Glomerular visceral epithelial cell (primary cell): ENCODE measurements around the gene TMEM141.
"Not testable (repeated sequence)": the region's sequence is repeated elsewhere in the genome, so short reads cannot be mapped to it uniquely, and the experiment has no call there.

Experiments
- DNase-seq: peaks from one replicate; pipeline ENCODE4 v3.0.0-alpha.2; 2016; ENCODE audit errors: extremely low spot score

The TMEM141 gene

DNA sequence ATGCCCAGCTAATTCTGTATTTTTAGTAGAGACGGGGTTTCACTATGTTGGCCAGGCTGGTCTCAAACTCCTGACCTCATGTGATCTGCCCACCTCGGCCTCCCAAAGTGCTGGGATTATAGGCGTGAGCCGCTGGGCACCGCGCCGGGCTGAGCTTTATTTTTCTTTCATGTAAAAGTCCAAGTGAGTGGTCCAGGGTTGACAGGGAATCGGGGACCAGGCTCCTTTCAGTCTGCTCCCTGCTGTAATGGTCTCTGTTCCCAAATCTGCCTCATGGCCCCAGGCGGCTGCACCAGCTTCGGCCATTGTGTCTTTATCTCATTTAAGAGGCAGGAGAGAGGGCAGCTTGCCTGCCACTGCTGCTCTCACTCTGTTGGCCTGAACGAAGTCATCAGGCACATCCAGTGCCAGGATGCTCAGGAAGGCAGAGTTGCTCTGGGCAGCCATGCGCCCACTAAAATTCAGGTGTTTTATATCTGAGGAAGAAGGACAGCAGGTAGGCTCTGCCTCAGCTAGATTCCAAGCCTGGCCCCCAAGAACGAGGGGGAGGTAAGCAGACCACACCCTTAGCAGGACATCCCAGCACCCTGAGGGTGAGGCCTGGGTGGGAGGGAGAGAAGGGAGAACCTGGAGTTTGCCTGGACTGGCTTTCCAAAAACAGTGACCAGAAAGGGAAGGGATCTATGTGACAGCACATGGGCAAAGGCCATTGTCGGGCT lies 3.3 kb downstream of the TMEM141 start:
- DNase-seq = no peak

DNA sequence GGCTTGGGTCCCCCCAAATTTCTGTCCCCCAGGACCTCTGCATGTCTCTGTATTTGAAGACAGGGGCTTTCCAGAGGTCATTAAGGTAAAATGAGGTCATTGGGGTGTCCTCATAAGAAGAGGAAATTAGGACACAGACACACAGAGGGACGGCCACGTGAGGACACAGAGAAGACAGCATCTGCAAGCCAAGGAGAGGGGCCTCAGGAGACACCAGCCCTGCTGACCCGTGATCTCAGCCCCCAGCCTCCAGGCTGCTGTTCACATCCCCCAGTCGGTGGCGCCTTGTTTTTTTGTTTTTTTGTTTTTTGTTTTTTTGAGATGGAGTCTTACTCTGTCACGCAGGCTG lies 3.8 kb downstream of the TMEM141 start:
- no peak for DNase-seq

DNA sequence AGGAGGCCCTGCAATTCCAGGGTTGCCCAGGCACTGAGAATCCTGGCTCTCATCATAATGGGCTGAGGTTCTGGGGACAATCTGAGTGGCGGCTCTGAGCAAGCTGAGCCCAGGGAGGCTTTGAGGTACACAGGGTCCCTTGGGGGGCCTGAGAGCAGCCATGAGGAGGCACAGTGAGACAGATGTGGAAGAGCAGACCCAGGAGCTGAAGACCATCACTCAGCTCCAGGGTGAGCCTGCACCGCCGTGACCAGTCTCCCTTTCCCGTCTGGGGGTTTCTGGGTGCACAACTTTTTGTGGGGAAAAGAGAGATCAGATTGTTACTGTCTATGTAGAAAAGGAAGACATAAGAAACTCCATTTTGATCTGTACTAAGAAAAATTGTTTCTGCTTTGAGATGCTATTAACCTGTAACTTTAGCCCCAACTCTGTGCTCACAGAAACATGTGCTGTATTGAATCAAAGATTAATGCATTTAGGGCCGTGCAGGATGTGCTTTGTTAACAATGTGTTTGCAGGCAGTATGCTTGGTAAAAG lies 5.2 kb downstream of the TMEM141 start, which contains the start of gene CCDC183:
CCDC183 (plus strand) TSS at position 101 of the 537 bp plus-strand sequence; CDS start at position 161, 60 bp downstream.
- no peak for DNase-seq

DNA sequence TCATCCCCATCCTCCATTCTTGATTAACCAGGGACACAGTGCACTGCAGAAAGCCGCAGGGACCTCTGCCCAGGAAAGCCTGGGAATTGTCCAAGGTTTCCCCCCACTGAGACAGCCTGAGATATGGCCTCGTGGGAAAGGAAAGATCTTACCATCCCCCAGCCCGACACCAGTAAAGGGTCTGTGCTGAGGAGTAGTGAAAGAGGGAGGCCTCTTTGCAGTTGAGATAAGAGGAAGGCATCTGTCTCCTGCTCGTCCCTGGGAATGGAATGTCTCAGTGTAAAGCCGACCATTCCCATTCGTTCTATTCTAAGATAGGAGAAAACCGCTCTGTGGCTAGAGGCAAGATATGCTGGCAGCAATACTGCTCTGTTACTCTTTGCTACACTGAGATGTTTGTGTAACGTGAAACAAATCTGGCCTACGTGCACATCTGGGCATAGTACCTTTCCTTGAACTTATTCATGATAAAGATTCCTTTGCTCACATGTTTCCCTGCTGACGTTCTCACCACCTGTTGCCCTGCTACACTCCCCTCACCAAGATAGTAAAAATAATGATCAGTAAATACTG lies 5.7 kb downstream of the TMEM141 start:
- DNase-seq = not testable (repeated sequence)

DNA sequence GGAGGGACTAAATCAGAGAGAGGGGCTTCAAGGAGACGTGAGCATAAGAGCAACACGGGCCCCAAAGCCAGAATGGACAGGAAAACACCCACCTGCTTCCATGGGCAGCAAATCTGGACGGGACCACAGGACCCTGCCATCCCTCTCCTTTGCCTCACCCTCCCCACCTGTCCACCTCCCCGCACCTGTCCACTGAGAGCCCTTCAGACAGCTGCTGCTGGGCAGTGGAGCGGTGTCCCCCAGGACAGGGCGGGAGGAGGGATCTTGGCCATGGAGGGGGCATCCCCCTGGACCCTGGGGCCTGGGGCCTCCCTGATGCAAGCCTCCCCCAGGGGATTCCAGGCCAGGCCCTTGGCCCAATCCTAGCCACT lies 7.5 kb downstream of the TMEM141 start:
- DNase-seq = no peak

DNA sequence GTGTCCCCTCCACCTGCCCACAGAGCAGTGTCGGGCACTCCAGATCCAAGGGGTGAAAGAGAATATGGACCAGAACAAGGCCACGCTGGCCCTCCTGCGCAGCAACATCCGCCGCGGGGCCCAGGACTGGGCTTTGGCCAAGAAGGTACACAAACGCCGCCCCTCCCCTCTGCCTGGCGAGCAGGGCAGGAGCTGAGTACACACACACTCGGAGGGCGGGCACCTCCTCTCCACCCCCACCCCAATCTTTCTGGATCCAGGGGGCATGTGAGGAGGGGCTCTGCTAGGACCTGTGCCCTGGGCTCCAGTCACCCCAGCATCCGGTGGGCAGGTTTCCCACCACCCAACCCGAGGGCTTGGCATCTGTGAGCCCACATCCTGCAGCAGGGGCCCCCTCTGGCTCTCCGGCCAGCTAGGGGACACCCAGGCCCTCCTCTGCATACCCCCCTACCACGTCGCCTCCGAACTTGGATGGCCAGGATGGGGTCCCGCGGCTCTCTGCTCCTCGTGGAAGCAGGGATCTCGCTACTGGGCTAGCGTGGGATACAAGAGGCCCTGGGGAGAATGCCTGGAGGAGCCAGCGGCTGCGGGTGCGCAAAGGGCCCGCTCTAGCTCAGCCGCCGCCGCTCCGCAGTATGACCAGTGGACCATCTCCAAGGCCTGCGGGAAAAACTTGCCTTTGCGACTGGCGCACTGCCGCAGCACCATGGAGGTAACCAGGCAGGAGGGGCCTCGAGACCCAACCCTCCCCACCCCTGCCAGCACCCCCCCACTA lies 8.1 kb downstream of the TMEM141 start:
- DNase-seq = no peak

DNA sequence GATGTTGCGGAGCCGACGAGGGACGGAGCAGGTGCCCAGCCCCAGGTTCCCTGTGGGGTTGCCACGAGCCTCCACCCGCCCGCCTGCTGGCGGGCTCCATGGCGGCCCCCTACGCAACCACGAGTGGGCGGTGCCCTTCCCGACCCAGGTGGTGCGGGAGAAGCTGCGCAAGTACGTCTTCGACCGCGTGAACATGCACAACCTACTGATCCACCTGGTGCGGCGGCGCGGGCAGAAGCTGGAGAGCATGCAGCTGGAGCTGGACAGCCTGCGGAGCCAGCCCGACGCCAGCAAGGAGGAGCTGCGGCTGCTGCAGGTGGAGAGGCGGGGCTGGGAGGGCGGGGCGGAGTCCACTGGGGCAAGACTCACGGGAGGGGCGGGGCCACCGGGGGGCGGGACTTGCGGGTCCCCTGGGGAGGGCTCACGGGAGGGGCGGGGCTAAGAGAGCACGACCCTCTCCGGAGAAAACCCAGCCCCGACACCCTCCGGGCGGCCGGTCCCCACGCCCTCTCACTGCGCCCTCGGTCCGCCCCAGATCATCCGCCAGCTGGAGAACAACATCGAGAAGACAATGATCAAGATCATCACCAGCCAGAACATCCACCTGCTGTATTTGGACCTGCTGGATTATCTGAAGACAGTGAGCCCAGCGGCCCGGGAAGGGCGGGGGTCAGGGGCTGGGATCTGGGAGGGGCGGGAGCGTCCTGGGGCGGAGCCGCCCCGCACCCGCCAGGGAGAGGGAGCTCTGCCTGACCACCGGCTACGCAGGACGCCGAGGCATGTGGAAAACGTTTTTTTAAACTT lies 8.9 kb downstream of the TMEM141 start:
- peak; percentile 93 for DNase-seq

DNA sequence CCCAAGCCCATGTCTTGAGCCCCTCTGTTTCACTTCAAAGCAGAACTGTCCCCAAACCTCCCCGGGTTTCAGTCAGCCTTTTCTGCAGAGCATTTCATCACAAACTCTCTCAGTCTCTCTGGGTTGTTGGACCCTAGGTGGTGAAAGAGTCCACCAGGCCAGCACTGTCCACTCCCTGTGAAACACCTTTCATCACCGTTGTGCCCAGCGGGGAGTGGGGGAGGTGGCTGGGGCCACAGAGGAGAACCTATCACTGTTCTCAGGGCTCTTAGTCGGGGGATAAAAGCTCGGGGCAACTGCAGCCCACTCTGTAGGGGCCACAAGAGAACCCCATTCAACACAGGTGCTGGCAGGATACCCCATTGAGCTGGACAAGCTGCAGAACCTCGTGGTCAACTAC lies 11.2 kb downstream of the TMEM141 start:
- no peak for DNase-seq

DNA sequence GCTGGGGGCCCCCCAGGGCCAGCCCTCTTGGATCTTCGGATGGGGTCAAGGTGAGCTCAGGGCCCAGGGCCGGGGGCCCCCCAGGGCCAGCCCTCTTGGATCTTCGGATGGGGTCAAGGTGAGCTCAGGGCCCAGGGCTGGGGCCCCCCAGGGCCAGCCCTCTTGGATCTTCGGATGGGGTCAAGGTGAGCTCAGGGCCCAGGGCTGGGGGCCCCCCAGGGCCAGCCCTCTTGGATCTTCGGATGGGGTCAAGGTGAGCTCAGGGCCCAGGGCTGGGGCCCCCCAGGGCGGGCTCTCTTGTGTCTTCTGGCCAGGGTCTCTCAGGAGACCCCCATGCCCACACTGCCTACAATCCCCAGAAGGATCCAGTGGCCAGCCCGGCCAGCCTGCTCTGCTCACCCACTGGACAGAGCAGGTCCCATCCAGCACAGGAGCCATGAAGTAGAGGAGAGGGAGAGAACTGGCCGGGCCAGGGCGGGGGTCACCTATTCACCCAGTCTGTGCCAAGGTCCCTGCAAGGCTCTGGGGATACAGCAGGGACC lies 11.9 kb downstream of the TMEM141 start:
- not testable (repeated sequence) for DNase-seq

DNA sequence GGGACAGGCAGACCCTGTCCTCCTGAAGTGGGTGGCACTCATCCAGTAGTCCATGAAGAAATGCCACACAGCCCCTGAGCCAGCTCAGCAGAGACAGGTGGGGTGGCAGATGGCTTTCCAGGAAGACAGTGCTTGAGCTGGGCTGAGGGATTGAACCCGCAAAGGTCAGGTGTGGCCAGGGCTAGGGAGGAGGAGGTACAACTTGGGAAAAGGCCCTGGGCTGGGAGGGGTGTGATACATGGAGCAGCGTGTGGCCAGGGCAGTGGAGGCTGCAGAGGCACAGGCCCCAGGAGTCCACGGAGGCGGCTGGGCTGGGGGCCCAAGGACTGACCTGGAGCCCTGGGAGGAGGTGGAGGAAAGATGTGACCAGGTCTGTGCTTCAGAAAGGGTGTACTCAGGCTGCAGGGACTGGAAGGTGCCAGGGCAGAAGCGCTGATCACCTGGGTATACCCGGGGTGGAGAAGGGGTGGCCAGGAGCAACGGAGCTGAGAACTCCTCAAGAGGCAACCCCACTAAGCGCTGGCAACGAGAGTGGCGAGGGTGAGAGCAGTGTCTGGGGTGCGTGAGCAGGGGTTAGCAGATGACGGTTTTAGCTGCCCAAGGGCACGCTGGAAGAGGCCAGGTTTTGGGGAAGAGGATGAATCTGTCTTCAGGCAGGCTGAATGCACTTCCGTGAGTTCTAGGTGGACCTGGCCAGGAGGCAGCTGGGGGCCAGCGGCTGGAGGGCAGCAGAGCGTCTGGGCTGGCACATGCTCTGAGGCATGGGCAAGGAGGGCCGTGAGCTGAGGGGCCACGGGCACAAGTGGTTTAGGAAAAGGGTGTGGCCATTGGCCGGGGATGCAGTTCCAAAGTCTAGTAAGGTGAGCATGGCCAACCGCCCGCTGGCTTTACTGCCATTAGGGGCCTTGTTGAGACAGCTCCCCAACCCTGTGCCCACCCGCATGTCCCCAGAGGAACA lies 12.7 kb downstream of the TMEM141 start:
- DNase-seq = no peak

DNA sequence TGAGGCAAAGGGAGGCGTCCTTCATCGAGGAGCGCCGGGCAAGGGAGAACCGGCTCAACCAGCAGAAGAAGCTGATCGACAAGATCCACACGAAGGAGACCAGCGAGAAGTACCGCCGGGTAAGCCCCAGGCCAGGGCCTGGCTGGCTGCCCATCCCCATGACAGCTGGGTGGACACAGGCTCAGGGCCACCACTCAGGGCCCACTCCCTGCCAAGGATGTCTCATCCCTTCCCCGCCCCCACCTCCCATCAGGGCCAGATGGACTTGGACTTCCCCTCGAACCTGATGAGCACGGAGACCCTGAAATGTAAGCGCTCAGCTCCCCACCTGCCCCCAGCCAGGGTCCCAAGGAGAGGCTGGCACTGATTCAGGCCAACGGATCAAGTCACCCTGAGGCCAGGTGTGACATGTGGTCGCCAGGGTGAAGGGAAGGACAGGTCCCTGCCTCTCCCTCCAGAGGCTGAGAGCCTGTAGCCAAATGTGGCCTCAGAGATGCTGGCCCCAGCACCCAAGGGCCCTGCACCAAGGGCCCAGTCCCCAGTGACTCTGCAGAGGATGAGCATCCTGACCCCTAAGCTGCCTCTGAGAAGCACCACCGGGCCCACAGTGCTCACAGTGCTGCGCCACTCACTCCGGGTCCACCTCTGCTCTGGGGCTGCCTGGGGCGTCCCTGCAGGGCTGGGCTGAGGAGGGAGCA lies 13.5 kb downstream of the TMEM141 start:
- DNase-seq = no peak

DNA sequence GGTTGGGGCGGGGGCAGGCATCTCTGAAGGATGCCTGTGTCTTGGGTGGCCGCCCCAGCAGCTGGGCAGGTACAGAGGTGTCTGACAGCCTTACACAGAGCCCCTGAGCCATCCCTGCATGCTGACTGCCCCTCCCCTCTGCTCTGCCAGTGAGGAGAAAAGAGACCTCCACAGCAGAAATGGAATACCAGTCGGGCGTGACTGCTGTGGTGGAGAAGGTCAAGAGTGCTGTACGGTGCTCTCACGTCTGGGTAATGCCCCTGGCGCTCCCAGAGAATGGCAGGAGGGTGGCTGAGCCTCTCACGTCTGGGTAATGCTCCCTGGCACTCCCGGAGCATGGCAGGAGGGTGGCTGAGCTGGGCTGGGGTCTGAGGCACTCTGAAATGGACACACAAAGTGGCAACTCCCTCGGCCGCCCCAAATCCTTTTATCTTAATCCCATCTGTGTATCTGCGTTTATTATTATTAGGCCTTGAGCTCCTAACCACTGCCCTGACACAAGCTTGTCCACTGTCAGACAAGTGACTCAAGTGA lies 14.1 kb downstream of the TMEM141 start:
- no peak for DNase-seq

DNA sequence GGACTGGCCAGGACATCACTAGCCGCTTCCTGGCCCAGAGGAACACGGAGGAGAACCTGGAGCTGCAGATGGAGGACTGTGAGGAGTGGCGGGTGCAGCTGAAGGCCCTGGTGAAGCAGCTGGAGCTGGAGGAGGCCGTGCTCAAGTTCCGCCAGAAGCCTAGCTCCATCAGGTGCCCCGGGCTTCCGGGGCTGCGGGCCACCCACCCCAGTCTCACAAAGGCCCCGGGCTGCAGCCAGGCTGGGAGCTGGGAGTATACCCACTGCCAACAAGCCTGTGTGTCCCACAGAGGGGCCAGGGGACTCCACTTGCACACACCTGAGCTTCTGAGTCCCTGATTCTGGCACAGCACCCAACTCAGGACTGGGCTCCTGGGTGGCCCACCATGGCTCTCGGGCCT lies 14.9 kb downstream of the TMEM141 start:
- no peak for DNase-seq

DNA sequence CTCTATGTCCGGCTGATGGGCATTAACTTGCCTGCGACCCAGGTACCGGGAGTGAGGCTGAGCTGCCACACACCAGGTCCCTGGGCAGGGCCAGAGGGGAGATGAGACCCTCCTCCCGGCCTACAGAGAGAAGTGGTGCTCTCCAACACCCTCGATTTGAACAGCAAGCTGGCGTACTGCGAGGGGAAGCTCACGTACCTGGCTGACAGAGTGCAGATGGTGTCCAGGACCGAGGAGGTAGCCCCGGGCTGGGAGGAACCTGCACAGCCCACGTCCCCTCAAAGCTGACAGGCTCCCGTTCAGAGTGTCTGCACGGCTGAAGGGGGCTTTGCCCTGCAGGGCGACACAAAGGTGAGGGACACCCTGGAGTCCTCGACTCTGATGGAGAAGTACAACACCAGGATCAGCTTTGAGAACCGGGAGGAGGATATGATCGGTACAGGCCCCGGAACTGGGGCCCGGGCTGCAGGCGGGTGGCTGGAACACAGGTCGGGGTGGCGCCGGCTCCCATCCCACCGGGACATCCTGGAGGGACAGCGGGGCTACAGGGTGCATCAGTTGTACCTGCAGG lies 15.6 kb downstream of the TMEM141 start:
- DNase-seq = no peak

DNA sequence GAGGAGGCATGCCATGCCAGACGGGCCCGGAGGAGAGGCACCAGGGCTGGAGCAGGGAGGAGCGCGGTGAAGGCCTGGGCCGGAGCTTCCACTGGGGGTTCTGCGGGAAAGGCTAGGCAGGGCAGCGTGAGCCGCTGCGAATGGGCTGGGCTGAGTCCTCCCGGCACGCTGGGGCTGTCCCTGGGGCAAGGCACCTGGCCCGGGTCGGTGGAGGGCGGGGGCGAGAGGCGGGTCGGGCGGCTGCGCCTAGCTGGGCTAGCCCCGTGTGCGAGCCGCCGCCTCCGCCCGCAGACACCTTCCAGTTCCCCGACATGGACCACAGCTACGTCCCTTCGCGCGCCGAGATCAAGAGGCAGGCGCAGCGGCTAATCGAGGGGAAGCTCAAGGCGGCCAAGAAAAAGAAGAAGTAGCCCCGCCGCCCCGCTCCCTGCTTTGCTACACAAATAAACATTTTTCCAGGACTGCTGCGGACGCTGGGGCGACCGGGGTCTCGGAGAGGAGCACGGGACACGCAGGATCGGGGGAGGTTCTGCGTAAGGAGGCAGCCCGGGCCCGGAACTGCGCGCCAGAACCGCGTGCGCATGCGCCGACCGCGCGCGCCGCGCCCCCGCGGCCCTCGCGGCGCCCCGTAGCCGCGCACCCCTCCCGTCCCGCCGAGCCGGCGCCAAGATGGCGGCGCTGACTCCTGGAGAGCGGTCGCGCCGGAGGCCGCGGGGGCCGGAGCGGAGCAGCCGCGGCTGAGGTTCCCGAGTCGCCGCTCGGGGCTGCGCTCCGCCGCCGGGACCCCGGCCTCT lies 16.3 kb downstream of the TMEM141 start, which contains the start of gene RABL6:
RABL6 (plus strand) TSS at position 668 of the 794 bp plus-strand sequence. CDS start 249 bp downstream, outside the sequence.
- peak; percentile 82 for DNase-seq

DNA sequence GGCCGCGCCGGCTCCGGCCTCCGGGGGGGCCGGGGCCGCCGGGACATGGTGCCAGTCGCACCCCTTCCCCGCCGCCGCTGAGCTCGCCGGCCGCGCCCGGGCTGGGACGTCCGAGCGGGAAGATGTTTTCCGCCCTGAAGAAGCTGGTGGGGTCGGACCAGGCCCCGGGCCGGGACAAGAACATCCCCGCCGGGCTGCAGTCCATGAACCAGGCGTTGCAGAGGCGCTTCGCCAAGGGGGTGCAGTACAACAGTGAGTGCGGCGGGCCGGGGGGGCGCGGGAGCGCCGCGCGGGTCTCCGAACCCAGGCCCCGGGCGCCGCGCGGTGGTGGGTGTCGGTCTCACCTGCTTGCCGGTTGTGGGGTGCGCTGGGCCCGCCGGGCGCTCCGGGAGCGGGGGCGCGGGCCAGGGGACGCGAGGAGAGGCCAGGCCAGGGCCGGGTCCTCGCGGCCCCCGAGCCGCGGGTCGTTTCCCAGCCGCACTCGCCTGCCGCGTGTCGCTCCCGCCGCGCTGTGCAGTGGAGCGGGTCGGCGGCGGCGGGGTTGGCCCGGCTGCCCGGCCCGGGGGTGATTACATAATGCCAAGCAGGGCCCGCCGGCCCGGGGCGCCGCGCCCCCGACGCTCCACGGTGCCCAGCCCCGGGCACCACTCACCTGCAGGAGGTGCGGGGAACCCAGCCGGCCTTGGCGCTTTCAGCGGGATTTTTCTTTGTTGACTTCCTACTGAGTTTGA lies 17.1 kb downstream of the TMEM141 start:
- DNase-seq = peak; percentile 49

DNA sequence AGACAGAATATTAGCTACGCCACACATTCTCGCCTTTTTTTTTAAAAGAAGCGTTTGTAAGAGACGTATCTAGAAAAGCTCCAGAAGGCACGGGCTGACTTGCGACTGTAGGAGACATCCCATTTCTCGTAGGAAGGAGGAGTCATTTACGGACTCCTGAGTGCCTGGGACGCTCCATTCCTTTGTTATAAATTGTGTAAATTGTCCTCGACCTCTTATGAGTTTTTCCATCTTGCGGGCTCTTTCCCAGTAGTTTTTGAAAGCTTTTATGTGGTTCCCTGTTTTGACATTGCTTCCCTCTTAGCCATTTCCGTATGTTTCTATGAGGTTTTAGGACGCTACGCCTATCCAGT lies 17.6 kb downstream of the TMEM141 start:
- DNase-seq = peak; percentile 43
